GM13976 (cell line): ENCODE measurements around the gene PTPRK.
"Not testable (repeated sequence)": the region's sequence is repeated elsewhere in the genome, so short reads cannot be mapped to it uniquely, and the experiment has no call there.

Experiments
- DNase-seq: peaks from one replicate; pipeline ENCODE4 v3.0.0; 2012; ENCODE audit warnings: low spot score
- in situ Hi-C: fragments of 300-500 bp; cut with MboI; formaldehyde crosslinking; loops from one replicate; pipeline ENCODE4 v1.12.0; 2022; ENCODE audit warnings: low sequenced_read_pairs, mixed read lengths, inconsistent platforms; ENCODE audit not compliant: unreplicated experiment
- TF ChIP-seq, protein P1 (sequence below): IDR thresholded peaks from 2 replicates; pipeline ENCODE4 v1.5.1; 2012; ENCODE audit warnings: borderline replicate concordance, mild to moderate bottlenecking; ENCODE audit not compliant: insufficient read depth; ENCODE audit errors: extremely low read depth, missing control alignments, control extremely low read depth

PTPRK gene

GRCh38 chr6:128493877-128494276 is 26.5 kb downstream of the PTPRK start:
- in situ Hi-C loops, result no loop called here
- no peak for DNase-seq
- TF ChIP-seq, protein P1, sequence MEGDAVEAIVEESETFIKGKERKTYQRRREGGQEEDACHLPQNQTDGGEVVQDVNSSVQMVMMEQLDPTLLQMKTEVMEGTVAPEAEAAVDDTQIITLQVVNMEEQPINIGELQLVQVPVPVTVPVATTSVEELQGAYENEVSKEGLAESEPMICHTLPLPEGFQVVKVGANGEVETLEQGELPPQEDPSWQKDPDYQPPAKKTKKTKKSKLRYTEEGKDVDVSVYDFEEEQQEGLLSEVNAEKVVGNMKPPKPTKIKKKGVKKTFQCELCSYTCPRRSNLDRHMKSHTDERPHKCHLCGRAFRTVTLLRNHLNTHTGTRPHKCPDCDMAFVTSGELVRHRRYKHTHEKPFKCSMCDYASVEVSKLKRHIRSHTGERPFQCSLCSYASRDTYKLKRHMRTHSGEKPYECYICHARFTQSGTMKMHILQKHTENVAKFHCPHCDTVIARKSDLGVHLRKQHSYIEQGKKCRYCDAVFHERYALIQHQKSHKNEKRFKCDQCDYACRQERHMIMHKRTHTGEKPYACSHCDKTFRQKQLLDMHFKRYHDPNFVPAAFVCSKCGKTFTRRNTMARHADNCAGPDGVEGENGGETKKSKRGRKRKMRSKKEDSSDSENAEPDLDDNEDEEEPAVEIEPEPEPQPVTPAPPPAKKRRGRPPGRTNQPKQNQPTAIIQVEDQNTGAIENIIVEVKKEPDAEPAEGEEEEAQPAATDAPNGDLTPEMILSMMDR, result no peak

DNA sequence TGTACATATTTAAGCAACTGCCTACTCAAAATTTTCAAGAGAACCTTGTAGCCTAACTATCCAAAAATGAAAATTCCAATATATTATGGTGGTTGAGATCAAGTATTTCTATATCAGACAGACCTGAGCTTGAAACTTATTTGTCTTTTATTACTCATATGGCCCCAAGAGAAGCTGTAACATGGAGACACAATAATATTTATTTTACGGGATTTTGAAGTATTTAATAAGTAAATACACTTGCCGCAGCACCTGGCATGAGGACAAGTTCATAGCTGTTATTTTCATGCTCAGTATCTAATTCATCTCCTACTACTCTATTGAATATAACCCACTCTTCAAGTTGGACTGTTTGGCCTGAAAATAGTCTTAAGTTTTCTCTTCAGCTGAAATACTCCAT is 28.0 kb downstream of the PTPRK start:
- TF ChIP-seq, protein P1, result no peak
- in situ Hi-C loops, result no loop called here
- no peak for DNase-seq

DNA sequence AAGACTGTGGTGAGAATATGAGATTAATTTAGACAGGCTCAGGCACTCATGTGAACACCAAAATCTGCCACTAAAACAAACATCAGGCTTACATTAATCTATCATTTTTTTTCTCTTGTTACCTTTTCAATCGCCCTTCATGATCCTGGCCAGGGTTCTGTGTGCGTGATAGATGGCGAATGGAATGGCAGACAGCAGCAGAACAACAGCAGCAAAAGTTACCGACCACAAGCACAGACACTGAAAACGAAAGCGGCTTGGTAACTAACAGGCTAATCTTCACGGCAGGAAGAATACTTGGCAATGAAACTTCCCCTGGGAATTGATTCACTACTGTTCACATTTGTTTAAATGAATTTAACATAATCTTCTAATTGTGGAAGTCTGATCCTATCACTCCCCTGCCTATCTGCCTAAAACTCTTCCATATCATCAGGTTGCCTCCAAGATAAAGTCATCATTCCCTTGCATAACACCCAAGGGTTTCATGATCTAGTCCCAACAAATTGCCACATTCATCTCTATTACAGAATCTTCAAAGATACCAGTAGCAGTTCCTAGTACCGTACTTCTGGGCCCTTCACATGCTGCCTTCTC is 28.7 kb downstream of the PTPRK start:
- no peak for DNase-seq
- TF ChIP-seq, protein P1, result no peak
- in situ Hi-C loops, result no loop called here

DNA sequence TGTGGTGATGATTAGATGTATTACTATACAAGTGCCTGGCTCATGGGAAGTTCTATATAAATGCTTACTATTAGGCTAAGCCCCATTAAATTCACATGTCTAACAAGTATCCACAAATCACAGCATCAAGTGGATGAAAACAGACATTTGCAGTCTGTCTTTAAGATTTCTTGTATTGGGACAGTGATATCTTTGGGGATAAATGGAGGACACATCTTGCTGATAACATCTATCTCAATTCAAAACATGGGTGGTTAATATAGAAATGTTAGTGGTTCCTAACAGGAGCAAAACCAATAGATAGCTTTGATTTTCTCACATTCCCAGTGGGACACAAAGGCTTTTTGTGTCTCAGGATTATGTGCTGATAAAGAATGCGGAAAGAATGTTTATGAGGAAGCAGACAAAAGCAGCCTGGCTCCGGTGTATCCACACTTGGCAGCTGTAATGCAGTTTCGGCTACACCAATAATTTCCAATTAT is 29.3 kb downstream of the PTPRK start:
- no peak for DNase-seq
- in situ Hi-C loops, result no loop called here
- TF ChIP-seq, protein P1, result no peak

- TF ChIP-seq, protein P1, result no peak
- no peak for DNase-seq
- in situ Hi-C loops, result no loop called here
Measured at GRCh38 chr6:128487746-128488145, 32.7 kb downstream of the PTPRK start.

DNA sequence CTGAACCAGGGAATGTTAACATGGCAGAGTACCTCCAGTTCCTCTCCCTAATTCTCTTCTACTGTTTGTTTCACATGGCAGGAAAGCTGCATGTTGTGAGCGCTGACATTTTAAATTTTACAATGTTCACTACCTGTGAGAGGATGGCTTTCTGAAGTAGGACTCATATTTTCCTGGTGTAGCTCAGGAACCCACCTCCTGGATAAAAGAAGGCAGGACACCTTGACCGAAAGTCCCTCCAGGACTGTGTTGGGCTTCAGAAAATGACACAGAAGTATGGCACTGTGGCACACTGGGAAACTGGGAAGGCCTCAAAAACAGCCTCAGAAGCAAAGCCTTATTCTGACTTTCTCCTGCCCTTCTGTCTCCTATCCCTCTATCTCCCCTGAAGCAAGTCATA is 33.3 kb downstream of the PTPRK start:
- in situ Hi-C loops, result no loop called here
- DNase-seq, result no peak
- TF ChIP-seq, protein P1, result no peak

- in situ Hi-C loops, DNase-seq: not testable (repeated sequence)
Measured at GRCh38 chr6:128486580-128486979, 33.8 kb downstream of the PTPRK start.
